Thoracic aorta (tissue), 2 donors: ENCODE measurements around the gene KLHL3. TPM values are rescaled to one million over a fixed set of nuclear protein-coding genes. Genes with fewer than 3 reads are reported as not detected.

Source experiments
- ATAC-seq: fragments of 150-250 bp; one replicate; pipeline ENCODE4 v1.8.0; 2017; ENCODE audit warnings: low read depth; ENCODE audit not compliant: insufficient number of reproducible peaks, low FRiP score
- DNase-seq: peaks from one replicate; pipeline ENCODE4 v3.0.0-alpha.2; 2020; ENCODE audit warnings: low spot score
- H3K27ac ChIP-seq, 2 donors: fragments of 200-600 bp; sonication (generic); 1 replicate in 1 of 2; 2 replicates in 1 of 2; pipeline ENCODE4 v1.5.1; 2016; ENCODE audit warnings: mild to moderate bottlenecking in 2 of 2, moderate library complexity in 2 of 2
- H3K27me3 ChIP-seq: fragments of 200-600 bp; sonication (generic); replicated peaks from 2 replicates; pipeline ENCODE4 v1.6.0; 2016; ENCODE audit warnings: mild to moderate bottlenecking; ENCODE audit not compliant: insufficient read depth
- H3K36me3 ChIP-seq: fragments of 200-600 bp; sonication (generic); one replicate; pipeline ENCODE4 v1.5.1; 2016
- H3K4me1 ChIP-seq, 2 donors: fragments of 200-600 bp; sonication (generic); 1 replicate in 1 of 2; 2 replicates in 1 of 2; pipeline versions ENCODE4 v1.5.1 to v1.6.0; 2016; ENCODE audit warnings: low read depth in 2 of 2, mild to moderate bottlenecking in 1 of 2; ENCODE audit not compliant: control insufficient read depth in 1 of 2
- H3K4me3 ChIP-seq: fragments of 200-600 bp; sonication (generic); 2 replicates; pipeline ENCODE4 v1.5.1; 2016; ENCODE audit warnings: mild to moderate bottlenecking
- H3K9me3 ChIP-seq: fragments of 200-600 bp; sonication (generic); 2 replicates; pipeline ENCODE4 v1.5.1; 2016
- CTCF ChIP-seq: fragments of 200-600 bp; sonication (generic); IDR thresholded peaks from one replicate; pipeline ENCODE4 v1.5.1; 2019; ENCODE audit warnings: antibody characterized with exemption
- total RNA-seq, 2 donors: library from RNA; depleted of rRNA; stranded (reverse); fragments of >200 nt; gene quantifications; one replicate each; pipeline versions ENCODE4 v1.1.0 to v1.2.3, GENCODE V29; 2016

KLHL3 gene
- total RNA-seq, 2 donors from 2014 or later, result 9.1 to 12.8 TPM

- DNase-seq, result no peak
- H3K4me3 ChIP-seq, result no peak overlapping the region
- H3K9me3 ChIP-seq, result no peaks in the 10 kb centered on the region
- H3K27ac ChIP-seq, result no peak overlapping the region
- no peak for TF ChIP-seq CTCF
- H3K4me1 ChIP-seq, result no peaks in the 10 kb centered on the region
- no peaks in the 10 kb centered on the region for H3K36me3 ChIP-seq
- no peaks in the 10 kb centered on the region for H3K27me3 ChIP-seq
- no peak for ATAC-seq
Observed at GRCh38 chr5:137581776-137582175, 154.1 kb downstream of the KLHL3 start.

DNA sequence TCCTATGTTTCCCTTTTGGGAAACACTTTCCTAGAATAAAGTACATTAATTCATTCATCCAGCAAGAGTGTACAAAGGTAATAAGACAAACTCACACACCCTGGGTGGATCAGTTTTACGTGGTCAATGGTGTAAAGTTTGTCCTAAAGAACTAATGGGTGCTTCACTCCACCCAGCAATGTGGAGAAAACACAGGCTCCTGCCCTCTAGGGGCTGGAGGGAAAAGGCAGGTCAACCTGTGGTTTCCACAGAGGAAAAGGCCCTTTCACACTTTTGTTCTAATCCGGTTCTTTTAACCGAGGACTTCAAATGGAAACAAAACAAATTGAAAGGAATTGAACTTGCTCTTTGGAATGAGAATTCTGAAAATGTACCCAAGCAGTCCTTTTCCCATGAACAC lies 155.9 kb downstream of the KLHL3 start:
- Histone ChIP-seq H3K27me3 (no peaks in the 10 kb centered on the region), H3K36me3 (no peaks in the 10 kb centered on the region), H3K9me3 (no peaks in the 10 kb centered on the region), H3K4me1 (no peaks in the 10 kb centered on the region), H3K4me3 (no peak overlapping the region), H3K27ac (no peak overlapping the region)
- DNase-seq, result no peak
- ATAC-seq, result no peak
- TF ChIP-seq CTCF, result no peak

GRCh38 chr5:137575847-137576246 lies 160.0 kb downstream of the KLHL3 start:
- TF ChIP-seq CTCF, result no peak
- no peak for DNase-seq
- Histone ChIP-seq H3K4me3 (no peak overlapping the region), H3K36me3 (no peaks in the 10 kb centered on the region), H3K27me3 (no peaks in the 10 kb centered on the region), H3K27ac (no peak overlapping the region), H3K4me1 (no peaks in the 10 kb centered on the region), H3K9me3 (no peaks in the 10 kb centered on the region)
- ATAC-seq, result no peak

DNA sequence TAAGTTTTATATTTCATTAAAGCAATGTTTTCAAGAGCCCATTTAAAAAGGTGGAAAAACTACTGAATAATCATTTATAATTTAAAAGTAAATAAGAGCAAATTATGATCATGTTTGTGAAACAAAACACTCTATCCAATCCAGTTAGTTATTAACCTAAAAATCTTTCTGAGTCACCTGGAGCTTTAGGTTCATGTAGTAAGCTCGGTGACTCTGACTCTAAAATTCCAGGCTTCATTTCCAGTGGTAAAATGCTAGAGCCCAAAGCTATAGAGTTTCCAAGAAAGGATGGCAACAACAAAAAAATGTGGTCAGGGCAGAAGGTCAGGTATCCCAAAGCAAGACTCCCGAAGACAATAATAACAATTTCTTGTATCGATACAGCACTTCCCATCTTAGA lies 160.7 kb downstream of the KLHL3 start:
- no peak for DNase-seq
- H3K36me3 ChIP-seq, result no peaks in the 10 kb centered on the region
- TF ChIP-seq CTCF, result no peak
- H3K27me3 ChIP-seq, result no peaks in the 10 kb centered on the region
- no peaks in the 10 kb centered on the region for H3K9me3 ChIP-seq
- no peak overlapping the region for H3K4me3 ChIP-seq
- H3K27ac ChIP-seq, result no peak overlapping the region
- no peak for ATAC-seq
- H3K4me1 ChIP-seq, result no peaks in the 10 kb centered on the region

DNA sequence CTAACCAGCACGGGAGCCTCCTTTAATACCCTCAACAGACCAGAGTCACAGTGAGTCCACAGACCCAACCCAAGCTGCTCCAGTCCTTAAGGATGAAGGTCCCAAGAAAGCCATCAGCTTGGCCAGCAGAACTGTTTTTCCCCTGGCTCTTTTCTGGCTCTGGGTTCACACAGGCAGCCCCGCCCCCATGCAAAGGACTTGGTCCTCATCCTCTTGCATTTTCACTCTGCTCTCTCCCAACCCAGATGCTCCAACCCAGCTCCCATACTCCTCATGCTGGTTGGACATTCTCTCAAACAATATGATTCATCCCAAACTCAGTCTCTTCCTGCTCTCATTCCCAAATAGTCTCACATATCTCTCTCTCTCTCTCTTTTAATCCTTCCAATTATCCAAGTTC lies 162.5 kb downstream of the KLHL3 start:
- no peak overlapping the region for H3K27ac ChIP-seq
- DNase-seq (no peak), ATAC-seq (no peak)

More for the DNA sequence above, 162.5 kb downstream of the KLHL3 start:
- no peaks in the 10 kb centered on the region for H3K9me3 ChIP-seq
- no peaks in the 10 kb centered on the region for H3K27me3 ChIP-seq
- H3K4me3 ChIP-seq, result no peak overlapping the region
- no peaks in the 10 kb centered on the region for H3K36me3 ChIP-seq
- no peaks in the 10 kb centered on the region for H3K4me1 ChIP-seq
- TF ChIP-seq CTCF, result no peak
